HS-5 (cell line): ENCODE data around the gene PFKP.

Source experiments
- DNase-seq: peaks from one replicate; pipeline ENCODE4 v3.0.0-alpha.2; 2012; ENCODE audit warnings: low read depth

PFKP gene

GRCh38 chr10:3116508-3117100, 49.3 kb downstream of the PFKP start:
- DNase-seq, result no peak

GRCh38 chr10:3117486-3117885, 50.1 kb downstream of the PFKP start:
- no peak for DNase-seq

- no peak for DNase-seq
Measured at GRCh38 chr10:3118641-3119091, 51.3 kb downstream of the PFKP start.

- no peak for DNase-seq
Measured at GRCh38 chr10:3119796-3120459, 52.6 kb downstream of the PFKP start.

GRCh38 chr10:3122034-3122433, 54.7 kb downstream of the PFKP start:
- DNase-seq, result no peak

GRCh38 chr10:3122486-3123205, 55.3 kb downstream of the PFKP start:
- no peak for DNase-seq

GRCh38 chr10:3123571-3124411, 56.4 kb downstream of the PFKP start:
- no peak for DNase-seq

GRCh38 chr10:3124412-3125175, 57.2 kb downstream of the PFKP start:
- DNase-seq, result no peak

GRCh38 chr10:3125527-3126170, 58.3 kb downstream of the PFKP start:
- no peak for DNase-seq

- DNase-seq, result no peak
Measured at GRCh38 chr10:3126249-3126648, 58.9 kb downstream of the PFKP start.

GRCh38 chr10:3126741-3127346, 59.5 kb downstream of the PFKP start:
- DNase-seq, result no peak

- no peak for DNase-seq
Measured at GRCh38 chr10:3127921-3128320, 60.6 kb downstream of the PFKP start.

GRCh38 chr10:3128379-3129130, 61.2 kb downstream of the PFKP start:
- DNase-seq, result no peak

- DNase-seq, result no peak
Measured at GRCh38 chr10:3129581-3130340, 62.4 kb downstream of the PFKP start.

GRCh38 chr10:3131098-3131497, 63.8 kb downstream of the PFKP start:
- DNase-seq, result no peak

- DNase-seq, result no peak
Measured at GRCh38 chr10:3132036-3133025, 65.0 kb downstream of the PFKP start.

- no peak for DNase-seq
Measured at GRCh38 chr10:3133948-3134347, 66.6 kb downstream of the PFKP start.

- DNase-seq, result no peak
Measured at GRCh38 chr10:3135006-3135405, 67.7 kb downstream of the PFKP start.
